Stimulated activated CD8-positive, alpha-beta memory T cell treated with anti-CD3 and anti-CD28 coated beads, Interleukin-12 subunit alpha, Interleukin-12 subunit beta, amount 100 ng/mL, for 1 hour (primary cell): ENCODE data around the gene ASIC5.
"Not testable (repeated sequence)": the region's sequence is repeated elsewhere in the genome, so short reads cannot be mapped to it uniquely, and the experiment has no call there.

ENCODE experiments used
- DNase-seq: peaks from one replicate; pipeline ENCODE4 v3.0.0-alpha.2; 2020; ENCODE audit warnings: low read depth

The ASIC5 gene

DNA sequence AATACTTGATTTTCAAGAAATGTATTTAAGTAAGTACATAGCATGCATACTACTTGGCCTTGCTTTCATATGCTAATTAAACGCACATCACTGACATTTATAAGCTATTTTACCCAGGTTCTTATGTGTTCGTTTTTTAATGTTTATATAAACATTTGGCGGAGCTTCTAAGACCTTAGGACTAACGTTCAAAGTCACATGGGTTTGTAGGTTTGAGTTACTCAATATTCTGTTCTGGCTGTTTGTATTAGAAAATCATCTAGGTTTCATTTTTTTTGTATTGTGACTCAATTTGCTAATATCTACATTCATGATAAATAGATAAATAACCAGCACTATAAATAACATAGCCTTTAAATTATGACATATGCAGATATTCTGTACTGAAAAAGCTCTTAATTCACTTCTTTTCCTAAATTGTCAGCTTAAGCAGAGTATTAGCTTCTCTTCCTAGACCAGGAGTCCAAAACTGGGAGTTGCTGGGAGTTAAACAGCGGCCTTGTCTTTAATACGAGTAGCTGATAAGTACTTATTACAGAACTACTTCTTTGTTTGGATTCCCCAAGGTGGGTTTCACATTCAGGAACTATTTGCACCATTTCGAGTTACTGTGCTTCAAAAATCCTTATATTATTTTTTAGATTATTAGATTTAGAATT is 65.3 kb downstream of the ASIC5 start:
- DNase-seq, result no peak

DNA sequence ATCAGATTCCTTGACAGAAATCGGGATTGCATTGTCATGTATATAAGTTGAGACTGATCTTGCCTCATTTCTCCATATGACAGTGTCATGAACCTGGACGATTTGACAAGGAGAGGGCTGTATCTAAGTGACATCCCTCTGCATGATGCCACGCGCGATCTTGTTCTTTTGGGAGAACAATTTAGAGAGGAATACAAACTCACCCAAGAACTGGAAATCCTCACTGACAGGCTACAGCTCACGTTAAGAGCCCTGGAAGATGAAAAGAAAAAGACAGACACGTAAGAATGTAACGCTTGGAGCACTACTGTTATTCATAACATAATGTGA is 66.3 kb downstream of the ASIC5 start:
- no peak for DNase-seq

DNA sequence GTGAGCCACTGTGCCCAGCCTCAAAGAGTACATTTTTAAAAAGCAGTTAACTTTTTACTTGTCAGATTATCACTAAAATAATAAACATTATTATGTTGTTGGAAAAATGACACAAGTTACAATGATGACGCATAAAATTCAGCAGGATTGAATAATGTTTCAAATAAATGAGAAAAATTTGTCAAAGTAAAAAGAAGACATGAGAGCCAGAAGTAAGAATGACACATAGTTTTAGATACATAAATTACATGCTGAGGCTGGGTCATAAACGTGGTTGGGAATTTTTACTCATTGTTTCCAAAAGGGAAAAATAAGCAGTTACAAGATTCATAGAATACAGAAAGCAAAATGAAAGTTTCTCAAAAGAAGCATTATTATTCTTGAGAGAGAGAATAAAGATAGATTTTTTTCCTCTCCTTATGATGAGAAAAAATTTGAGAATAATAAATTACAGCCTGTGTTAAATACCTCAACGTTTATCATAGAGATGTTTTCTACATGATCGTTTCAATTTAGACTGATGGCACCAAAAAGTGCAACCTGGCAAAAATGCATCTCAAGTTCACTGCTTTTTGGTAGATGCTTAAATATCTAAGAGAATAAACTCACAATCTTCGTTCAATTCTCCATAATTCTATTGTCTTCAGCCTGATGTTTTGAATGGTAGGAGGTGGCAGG is 66.8 kb downstream of the ASIC5 start:
- no peak for DNase-seq

DNA sequence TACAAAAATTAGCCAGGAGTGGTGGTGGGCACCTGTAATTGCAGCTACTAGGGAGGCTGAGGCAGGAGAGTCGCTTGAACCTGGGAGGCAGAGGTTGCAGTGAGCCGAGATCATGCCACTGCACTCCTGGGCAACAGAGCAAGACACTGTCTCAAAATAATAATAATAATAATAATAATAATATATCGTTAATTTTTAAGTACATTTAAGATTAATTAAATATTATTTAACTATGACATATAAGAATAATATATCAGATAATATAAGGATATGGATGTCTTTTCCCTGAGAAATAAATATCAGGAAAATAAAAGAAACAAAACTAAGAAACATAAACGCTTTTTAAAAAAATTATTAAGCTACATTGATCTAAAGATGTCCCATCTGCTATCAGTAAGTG is 68.5 kb downstream of the ASIC5 start:
- not testable (repeated sequence) for DNase-seq

DNA sequence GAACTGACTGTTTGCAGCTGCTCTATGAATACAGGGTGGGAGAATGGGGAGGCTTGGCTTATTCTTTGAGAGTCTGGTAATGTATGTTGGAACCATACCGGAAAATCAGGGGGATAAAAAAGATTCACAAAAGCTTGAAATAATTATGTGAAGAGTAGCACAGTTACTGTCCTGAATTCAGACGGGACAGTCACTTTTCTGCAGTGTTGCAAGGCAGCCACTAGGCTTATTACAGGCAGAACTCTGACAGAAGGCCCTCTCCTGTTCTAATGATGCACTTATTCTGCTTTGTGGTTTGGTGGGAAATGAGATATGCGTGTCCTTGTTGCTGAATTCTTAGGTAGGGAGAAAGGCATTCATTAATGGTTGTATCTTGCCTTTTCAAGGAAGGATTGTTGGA is 70.1 kb downstream of the ASIC5 start:
- DNase-seq, result no peak

DNA sequence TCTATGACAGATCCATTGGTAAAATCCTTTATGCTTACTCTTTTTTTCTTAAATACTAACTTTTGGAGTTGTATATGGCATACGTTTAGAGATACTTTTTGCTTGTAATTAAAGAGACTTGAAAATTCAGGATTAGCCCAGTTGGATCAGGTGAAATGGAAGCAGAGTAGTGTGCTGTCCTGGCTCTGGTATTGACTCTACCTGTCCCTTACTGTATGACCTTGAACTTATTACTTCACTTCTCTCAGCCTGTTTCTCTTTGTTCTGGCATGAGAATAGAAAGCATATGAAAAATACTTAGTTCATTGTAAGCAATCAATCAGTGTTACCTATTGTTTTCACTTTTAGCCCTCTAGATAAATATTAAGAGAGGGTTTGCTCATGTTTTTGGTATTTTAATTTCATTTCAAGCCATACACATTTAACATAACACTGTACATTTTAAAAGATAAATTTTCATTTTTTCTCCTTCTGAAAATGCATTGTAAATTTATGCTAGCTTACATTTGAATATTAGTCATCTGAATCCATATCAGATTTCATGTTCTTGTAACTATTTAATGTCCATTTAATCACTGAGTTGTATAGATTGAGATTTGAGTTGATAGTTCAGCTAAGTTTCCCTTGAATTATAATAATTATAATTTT is 71.4 kb downstream of the ASIC5 start:
- no peak for DNase-seq

DNA sequence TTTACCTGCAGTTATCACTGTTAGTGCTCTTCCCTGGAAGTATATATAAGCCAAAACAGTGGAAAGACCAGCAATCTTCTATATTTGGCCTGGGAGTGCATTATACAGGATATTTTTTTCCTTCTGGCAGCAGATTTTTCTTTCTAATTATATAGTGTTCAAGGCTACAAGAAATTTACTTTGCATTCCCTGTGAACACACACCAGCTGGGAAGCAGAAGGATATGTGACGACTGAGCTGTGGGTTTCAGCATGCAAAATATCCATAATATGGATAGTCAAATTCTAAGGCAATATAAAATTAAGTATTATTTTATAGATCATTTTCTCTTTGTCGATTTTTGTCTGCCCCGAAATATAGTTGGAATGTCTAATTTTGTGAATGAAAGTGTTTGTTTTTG is 76.1 kb downstream of the ASIC5 start:
- DNase-seq, result no peak

DNA sequence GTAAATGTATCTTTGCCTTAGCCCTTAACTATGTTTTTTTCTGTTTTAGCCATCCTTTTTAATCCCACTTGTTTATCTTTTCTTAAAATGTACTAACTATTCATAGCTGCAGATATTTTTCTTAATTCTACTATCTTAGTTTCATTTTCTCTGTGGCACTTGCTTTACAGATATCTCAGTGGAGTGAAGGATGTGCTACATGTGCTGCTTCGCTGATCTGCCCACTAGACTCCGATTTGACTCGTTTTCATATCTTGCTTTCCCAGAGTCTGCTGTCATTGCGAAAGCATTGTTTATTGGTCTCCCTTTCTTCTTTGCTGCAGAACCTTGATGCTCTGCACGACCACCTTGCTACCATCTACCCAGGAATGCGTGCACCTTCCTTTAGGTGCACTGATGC is 76.7 kb downstream of the ASIC5 start:
- DNase-seq, result no peak

DNA sequence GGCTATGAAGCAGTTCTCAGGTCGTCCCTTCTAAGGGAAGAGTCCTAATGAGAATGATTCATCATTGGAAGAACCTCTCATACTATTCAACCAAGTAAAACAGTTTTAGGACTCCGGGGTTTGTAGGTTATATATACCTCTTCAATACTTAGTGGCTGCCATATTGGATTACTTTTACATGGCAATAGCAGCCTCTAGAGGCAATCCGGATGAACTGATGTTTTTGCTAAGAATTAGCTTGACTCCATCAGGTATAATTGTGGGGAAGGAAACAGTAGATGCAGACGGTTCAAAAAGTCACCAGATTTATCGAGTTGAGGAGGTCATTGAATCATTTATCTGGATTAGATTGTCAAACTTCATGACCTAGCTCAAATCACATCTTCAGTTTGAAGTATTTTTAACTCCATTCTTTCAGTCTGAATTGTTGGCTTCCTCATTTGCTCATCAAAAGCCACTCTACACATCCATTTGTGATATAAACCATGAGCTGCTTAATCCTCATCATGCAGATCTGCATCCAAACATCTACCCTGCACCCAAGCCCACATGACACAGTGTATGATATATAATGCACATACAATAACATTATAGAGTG is 78.9 kb downstream of the ASIC5 start:
- DNase-seq, result peak; percentile 2

DNA sequence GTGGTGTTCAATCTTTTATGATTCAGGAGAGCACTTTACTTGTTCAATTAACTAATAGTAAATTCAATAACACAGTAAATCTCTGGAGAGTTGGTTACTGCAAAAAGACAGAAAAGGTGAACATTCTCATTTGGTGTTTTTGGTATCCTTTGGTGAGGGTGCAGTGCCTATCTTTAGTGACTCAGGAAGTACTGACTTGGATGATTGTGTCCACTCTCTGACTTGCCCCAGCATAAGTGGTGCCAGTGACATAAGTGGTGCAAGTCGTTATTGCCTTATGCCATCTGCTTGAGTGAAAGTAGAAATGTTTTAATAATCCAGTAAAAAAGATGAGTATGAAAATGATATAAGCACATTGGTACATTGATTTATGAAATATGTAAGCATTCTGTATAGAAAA is 80.2 kb downstream of the ASIC5 start:
- no peak for DNase-seq

DNA sequence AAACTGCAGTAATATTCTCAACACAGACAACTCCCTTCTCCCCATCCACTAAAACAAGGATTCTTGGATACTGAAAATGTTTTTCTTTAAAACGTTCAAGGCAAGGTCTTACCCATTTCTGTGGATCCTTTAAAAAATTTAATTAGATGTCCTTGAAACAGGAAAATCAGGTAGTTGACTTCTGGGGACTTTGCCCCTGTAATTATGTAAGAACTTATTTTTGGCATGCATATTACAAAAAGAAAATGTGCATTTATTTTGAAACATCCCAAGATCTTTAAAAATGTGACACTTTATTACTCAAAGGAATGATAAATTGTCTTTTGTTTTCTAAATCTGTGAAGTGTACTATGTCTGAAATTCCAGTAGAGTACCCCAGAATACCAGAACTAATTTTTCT is 81.4 kb downstream of the ASIC5 start:
- no peak for DNase-seq

DNA sequence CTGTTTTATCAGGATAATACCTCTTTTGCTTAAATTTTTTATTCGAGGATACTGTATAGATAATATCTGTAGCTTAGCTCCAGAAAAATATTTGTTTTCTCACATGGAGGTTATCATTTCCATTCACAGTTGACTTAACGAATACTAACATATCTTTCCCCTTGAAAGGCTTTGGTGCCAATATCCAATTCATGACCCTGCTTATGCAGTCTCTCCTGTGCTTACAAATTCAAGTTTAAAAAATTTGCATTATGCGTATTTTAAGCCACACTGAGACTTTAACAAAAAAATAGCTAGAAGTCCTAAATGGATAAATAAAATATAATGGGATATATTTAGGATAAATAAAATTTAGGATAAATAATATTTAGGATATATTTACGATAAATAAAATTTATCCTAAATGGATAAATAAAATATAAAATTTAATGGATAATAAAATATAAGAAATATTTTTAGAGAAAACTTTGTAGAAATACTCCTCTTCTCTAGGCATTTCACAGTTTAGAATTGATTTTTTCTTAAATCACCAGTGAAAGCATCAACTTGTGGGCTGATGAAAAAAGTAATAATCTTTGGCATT is 84.7 kb downstream of the ASIC5 start:
- DNase-seq, result no peak

DNA sequence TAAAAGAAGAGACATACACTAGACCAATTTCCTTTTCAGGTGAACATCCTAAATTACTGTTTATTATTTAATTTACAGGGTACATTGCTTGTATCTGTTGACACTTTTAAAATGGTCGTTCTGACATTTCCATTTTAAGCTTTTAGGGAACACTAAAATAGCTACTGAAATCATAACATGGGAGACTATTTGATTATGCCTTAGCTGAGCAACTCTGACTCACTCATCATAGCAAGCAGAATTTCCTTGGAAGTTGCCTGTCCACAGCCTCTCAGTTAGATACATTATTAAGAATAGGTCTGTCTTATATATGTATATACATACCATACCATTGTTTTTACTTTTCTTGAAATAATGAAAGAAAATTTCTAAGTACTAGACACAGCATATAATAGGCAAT is 85.3 kb downstream of the ASIC5 start:
- no peak for DNase-seq
